ENCODE measurements around the gene TRAF3.
"Not testable (repeated sequence)": the region's sequence is repeated elsewhere in the genome, so short reads cannot be mapped to it uniquely, and the experiment has no call there.

Gene TRAF3

DNA sequence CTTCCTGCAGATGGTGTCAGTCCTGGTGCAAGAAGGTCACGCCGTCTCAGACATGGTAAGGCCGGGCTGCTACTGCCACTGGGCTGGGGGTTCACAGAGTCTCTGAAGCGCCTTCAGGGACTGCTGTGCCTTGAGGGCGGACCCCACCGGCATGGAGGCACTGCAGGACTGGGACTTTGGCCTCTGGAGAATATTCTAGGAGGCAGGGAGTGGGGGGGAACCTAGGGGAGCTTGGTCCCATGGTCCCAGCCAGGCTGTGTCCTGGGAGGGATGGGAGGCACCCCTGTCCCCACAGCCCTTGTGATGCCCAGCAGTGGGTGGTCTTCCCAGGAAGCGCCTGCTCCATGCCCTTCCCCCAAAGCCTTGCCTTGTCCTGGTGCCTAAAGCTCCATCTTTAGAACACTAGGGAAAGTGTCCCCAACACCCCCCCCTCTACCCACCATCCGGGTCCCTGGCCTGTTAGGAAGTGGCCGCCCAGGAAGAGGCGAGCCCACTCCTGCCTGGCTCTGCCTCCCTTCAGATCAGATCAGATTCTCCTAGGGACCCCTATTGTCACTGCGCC, 146.8 kb downstream of the TRAF3 start:
- Histone ChIP-seq H3K27ac (no peak overlapping the region), H3K27me3 (ENCODE audit: insufficient read depth, low read depth) (no peaks in the 10 kb centered on the region), H2AFZ (ENCODE audit: low read depth) (no peak overlapping the region), H3K4me3 (IDR thresholded peaks at IDR 0.05; ENCODE audit: insufficient read depth, low read depth, low read length) (no peak overlapping the region), H3K79me2 (ENCODE audit: insufficient read depth, low read depth) (no peaks in the 10 kb centered on the region), H4K20me1 (ENCODE audit: insufficient read depth) (no peaks in the 10 kb centered on the region), H3K4me2 (no peak overlapping the region), H3K4me1 (ENCODE audit: low read depth, poor library complexity, severe bottlenecking) (no peaks in the 10 kb centered on the region), H3K36me3 (ENCODE audit: insufficient read depth) (no peaks in the 10 kb centered on the region), H3K9ac (no peak overlapping the region)
- TF ChIP-seq, protein P1, sequence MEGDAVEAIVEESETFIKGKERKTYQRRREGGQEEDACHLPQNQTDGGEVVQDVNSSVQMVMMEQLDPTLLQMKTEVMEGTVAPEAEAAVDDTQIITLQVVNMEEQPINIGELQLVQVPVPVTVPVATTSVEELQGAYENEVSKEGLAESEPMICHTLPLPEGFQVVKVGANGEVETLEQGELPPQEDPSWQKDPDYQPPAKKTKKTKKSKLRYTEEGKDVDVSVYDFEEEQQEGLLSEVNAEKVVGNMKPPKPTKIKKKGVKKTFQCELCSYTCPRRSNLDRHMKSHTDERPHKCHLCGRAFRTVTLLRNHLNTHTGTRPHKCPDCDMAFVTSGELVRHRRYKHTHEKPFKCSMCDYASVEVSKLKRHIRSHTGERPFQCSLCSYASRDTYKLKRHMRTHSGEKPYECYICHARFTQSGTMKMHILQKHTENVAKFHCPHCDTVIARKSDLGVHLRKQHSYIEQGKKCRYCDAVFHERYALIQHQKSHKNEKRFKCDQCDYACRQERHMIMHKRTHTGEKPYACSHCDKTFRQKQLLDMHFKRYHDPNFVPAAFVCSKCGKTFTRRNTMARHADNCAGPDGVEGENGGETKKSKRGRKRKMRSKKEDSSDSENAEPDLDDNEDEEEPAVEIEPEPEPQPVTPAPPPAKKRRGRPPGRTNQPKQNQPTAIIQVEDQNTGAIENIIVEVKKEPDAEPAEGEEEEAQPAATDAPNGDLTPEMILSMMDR (conservative IDR thresholded peaks at IDR 0.05; ENCODE audit: low read depth, low read length) = no peak

DNA sequence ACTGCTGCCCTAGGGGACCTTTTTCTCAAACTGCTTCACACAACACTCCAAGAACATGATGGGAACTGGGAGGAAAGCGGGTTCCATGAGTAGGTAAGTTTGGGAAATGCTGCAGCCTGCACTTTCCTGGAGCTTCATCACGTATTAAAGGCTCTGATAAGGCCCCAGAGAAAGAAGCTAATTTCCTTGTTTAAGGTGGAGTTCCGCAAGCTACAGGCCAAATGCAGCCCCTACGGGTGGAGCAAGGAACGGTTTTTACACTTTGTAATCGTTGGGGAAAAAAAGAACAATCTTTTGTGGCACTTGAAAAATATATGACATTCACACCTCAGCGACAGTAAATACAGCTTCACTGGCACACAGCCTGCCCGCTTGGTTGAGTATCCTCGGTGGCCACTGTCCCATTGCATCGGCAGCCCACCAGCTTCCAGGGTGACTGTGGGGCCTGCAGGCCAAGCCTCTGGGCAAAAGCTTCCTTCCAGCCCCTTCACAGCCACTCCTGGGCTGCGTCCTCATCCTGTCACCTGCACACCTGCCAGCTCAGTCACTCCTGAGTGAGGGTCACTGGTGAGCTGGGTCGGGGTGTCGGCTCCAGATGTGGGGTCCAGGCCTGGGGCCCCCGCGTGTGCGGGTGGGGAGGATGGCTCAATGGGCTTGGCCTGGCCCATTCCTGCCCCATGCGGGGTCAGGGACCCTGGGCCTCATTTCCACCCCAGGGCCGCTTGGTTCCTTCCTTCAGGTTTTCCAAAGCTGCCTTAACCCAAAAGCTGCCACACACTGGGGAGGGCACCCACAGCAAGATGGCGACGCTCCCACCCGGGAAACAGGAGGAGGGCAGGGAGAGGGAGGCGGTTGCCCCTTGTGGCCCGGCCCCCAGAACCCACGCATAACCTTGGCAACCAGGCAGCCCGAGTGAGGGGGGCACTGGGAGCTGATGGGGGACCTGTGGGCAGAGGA, 147.7 kb downstream of the TRAF3 start:
- H3K4me3 ChIP-seq (IDR thresholded peaks at IDR 0.05; ENCODE audit: insufficient read depth, low read depth, low read length) = no peak overlapping the region
- H3K79me2 ChIP-seq (ENCODE audit: insufficient read depth, low read depth) = no peaks in the 10 kb centered on the region
- H3K36me3 ChIP-seq (ENCODE audit: insufficient read depth) = no peaks in the 10 kb centered on the region
- TF ChIP-seq, protein P1 (conservative IDR thresholded peaks at IDR 0.05; ENCODE audit: low read depth, low read length) = no peak
- H3K9ac ChIP-seq = no peak overlapping the region
- H3K4me2 ChIP-seq = no peak overlapping the region
- no peaks in the 10 kb centered on the region for H3K4me1 ChIP-seq (ENCODE audit: low read depth, poor library complexity, severe bottlenecking)
- H3K27ac ChIP-seq = no peak overlapping the region
- no peaks in the 10 kb centered on the region for H3K27me3 ChIP-seq (ENCODE audit: insufficient read depth, low read depth)
- no peak overlapping the region for H2AFZ ChIP-seq (ENCODE audit: low read depth)
- no peaks in the 10 kb centered on the region for H4K20me1 ChIP-seq (ENCODE audit: insufficient read depth)

DNA sequence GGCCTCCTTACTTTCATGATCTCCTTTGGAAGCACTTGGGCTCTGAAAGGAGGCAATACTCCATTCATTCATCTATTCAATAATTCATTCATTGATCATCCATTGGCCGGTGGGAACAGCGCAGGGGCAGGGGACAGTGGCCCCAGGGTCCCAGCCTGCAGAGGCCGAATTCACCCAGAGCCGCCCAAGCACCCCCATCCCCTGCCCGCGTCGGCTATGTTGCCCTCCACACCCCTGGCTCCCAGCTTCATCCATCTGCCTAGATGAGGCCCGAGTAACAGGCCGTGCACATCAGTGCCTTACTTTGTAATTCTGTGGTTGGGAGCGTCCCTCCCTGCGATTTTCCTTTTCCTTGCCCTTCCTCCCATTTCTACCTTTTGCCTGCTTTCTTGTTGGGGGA, 148.4 kb downstream of the TRAF3 start:
- no peaks in the 10 kb centered on the region for H3K36me3 ChIP-seq (ENCODE audit: insufficient read depth)
- no peaks in the 10 kb centered on the region for H3K79me2 ChIP-seq (ENCODE audit: insufficient read depth, low read depth)
- TF ChIP-seq, protein P1 (conservative IDR thresholded peaks at IDR 0.05; ENCODE audit: low read depth, low read length) = no peak
- H3K27me3 ChIP-seq (ENCODE audit: insufficient read depth, low read depth) = no peaks in the 10 kb centered on the region
- H4K20me1 ChIP-seq (ENCODE audit: insufficient read depth) = no peaks in the 10 kb centered on the region
- no peak overlapping the region for H3K27ac ChIP-seq
- H3K4me1 ChIP-seq (ENCODE audit: low read depth, poor library complexity, severe bottlenecking) = no peaks in the 10 kb centered on the region
- H2AFZ ChIP-seq (ENCODE audit: low read depth) = no peak overlapping the region
- no peak overlapping the region for H3K4me3 ChIP-seq (IDR thresholded peaks at IDR 0.05; ENCODE audit: insufficient read depth, low read depth, low read length)
- no peak overlapping the region for H3K9ac ChIP-seq
- no peak overlapping the region for H3K4me2 ChIP-seq

DNA sequence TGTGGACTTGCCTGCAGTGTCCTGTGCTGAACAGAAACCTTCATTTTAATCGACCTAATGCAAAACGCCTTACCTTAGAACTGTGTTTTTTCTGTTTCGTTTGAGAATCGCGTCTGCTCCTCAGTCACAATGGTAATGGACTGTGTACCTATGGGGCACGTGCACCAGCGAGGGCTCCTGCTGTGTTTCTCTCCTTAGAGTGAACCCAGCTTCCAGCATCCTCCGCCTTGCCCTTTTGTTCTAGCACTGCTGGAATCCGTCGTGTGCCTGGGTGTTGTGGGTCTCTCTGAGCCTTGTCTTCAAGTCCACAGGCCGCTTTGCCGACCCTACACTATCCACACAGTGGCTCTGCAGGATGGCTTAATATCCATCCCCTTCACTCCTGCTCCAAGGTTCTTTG, 148.9 kb downstream of the TRAF3 start:
- no peaks in the 10 kb centered on the region for H3K36me3 ChIP-seq (ENCODE audit: insufficient read depth)
- no peaks in the 10 kb centered on the region for H3K4me1 ChIP-seq (ENCODE audit: low read depth, poor library complexity, severe bottlenecking)
- no peak overlapping the region for H3K4me3 ChIP-seq (IDR thresholded peaks at IDR 0.05; ENCODE audit: insufficient read depth, low read depth, low read length)
- TF ChIP-seq, protein P1 (conservative IDR thresholded peaks at IDR 0.05; ENCODE audit: low read depth, low read length) = no peak
- H3K9ac ChIP-seq = no peak overlapping the region
- no peak overlapping the region for H3K4me2 ChIP-seq
- H3K79me2 ChIP-seq (ENCODE audit: insufficient read depth, low read depth) = no peaks in the 10 kb centered on the region
- H3K27ac ChIP-seq = no peak overlapping the region
- H2AFZ ChIP-seq (ENCODE audit: low read depth) = no peak overlapping the region
- no peaks in the 10 kb centered on the region for H3K27me3 ChIP-seq (ENCODE audit: insufficient read depth, low read depth)
- no peaks in the 10 kb centered on the region for H4K20me1 ChIP-seq (ENCODE audit: insufficient read depth)

DNA sequence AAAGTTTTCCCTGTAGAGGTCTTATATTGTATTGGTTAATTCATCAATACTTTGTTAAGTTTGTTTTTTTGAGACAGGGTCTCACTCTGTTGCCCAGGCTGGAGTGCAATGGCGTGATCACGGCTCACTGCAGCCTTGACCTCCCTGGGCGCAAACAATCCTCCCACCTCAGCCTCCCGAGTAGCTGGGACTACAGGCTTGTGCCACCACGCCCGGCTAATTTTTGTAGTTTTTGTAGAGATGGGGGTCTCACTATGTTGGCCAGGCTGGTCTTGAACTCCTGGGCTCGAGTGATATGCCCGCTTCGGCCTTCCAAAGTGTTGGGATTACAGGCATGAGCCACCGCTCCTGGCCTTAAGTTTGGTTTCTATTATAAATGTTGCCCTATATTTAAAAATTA, 149.6 kb downstream of the TRAF3 start:
- not testable (repeated sequence) for H3K79me2 ChIP-seq (ENCODE audit: insufficient read depth, low read depth); H3K4me2 ChIP-seq; H3K27me3 ChIP-seq (ENCODE audit: insufficient read depth, low read depth); H3K27ac ChIP-seq; H2AFZ ChIP-seq (ENCODE audit: low read depth); H4K20me1 ChIP-seq (ENCODE audit: insufficient read depth); H3K4me3 ChIP-seq (IDR thresholded peaks at IDR 0.05; ENCODE audit: insufficient read depth, low read depth, low read length); H3K4me1 ChIP-seq (ENCODE audit: low read depth, poor library complexity, severe bottlenecking); H3K9ac ChIP-seq; H3K36me3 ChIP-seq (ENCODE audit: insufficient read depth)
